PFSK-1 (cell line): ENCODE data around the gene TCF7L1.

Experiments
- FOXP2 ChIP-seq: optimal IDR thresholded peaks from 2 replicates; pipeline ENCODE3; 2011; ENCODE audit warnings: borderline replicate concordance, control low read depth, inconsistent platforms; ENCODE audit not compliant: insufficient read depth; ENCODE audit errors: extremely low read length, extremely low read depth
- POLR2AphosphoS5 ChIP-seq: IDR thresholded peaks from 2 replicates; pipeline ENCODE4 v1.6.1; 2012; ENCODE audit warnings: low read depth, mild to moderate bottlenecking, control low read depth, low read length, moderate library complexity
- REST ChIP-seq, 2 experiments: IDR thresholded peaks; 2 replicates each; pipeline versions ENCODE4 v1.6.1 to v1.8.0; 2011 to 2012; ENCODE audit warnings: low read depth in 2 of 2, low read length in 2 of 2, control low read depth in 1 of 2, inconsistent platforms in 1 of 2, mild to moderate bottlenecking in 1 of 2, moderate library complexity in 1 of 2; ENCODE audit not compliant: insufficient read depth in 1 of 2
- SIN3A ChIP-seq: IDR thresholded peaks from 2 replicates; pipeline ENCODE4 v1.6.1; 2012; ENCODE audit warnings: mild to moderate bottlenecking, low read length, moderate library complexity, borderline replicate concordance; ENCODE audit not compliant: insufficient read depth
- TAF1 ChIP-seq: IDR thresholded peaks from 2 replicates; pipeline ENCODE4 v1.6.1; 2012; ENCODE audit warnings: low read length, control low read depth, borderline replicate concordance; ENCODE audit not compliant: insufficient read depth

TCF7L1 gene

GRCh38 chr2:85167479-85167878 is 34.3 kb downstream of the TCF7L1 start:
- TF ChIP-seq FOXP2 (no peak), POLR2AphosphoS5 (no peak), REST (IDR thresholded peaks at IDR 0.05; ENCODE audit: insufficient read depth in 1 of 2, low read depth in 2 of 2, low read length in 2 of 2) (no peak), TAF1 (no peak), SIN3A (no peak)

- TF ChIP-seq SIN3A (no peak), TAF1 (no peak), POLR2AphosphoS5 (no peak), REST (IDR thresholded peaks at IDR 0.05; ENCODE audit: insufficient read depth in 1 of 2, low read depth in 2 of 2, low read length in 2 of 2) (no peak), FOXP2 (no peak)
Observed at GRCh38 chr2:85168942-85169341, 35.8 kb downstream of the TCF7L1 start.

- no peak for TF ChIP-seq TAF1
Observed at GRCh38 chr2:85169581-85169980, 36.4 kb downstream of the TCF7L1 start.

GRCh38 chr2:85170938-85171475 is 37.8 kb downstream of the TCF7L1 start:
- TF ChIP-seq FOXP2 (no peak), SIN3A (no peak)

- no peak for TF ChIP-seq FOXP2
- no peak for TF ChIP-seq POLR2AphosphoS5
- no peak for TF ChIP-seq TAF1
- no peak for TF ChIP-seq REST (IDR thresholded peaks at IDR 0.05; ENCODE audit: insufficient read depth in 1 of 2, low read depth in 2 of 2, low read length in 2 of 2)
- TF ChIP-seq SIN3A, result no peak
Observed at GRCh38 chr2:85171916-85172315, 38.7 kb downstream of the TCF7L1 start.

GRCh38 chr2:85173909-85174308 is 40.7 kb downstream of the TCF7L1 start:
- no peak for TF ChIP-seq REST (IDR thresholded peaks at IDR 0.05; ENCODE audit: insufficient read depth in 1 of 2, low read depth in 2 of 2, low read length in 2 of 2)
- TF ChIP-seq TAF1, result no peak
- no peak for TF ChIP-seq FOXP2
- TF ChIP-seq SIN3A, result no peak
- TF ChIP-seq POLR2AphosphoS5, result no peak
